ENCODE results near the gene SLC35E1.

DNA sequence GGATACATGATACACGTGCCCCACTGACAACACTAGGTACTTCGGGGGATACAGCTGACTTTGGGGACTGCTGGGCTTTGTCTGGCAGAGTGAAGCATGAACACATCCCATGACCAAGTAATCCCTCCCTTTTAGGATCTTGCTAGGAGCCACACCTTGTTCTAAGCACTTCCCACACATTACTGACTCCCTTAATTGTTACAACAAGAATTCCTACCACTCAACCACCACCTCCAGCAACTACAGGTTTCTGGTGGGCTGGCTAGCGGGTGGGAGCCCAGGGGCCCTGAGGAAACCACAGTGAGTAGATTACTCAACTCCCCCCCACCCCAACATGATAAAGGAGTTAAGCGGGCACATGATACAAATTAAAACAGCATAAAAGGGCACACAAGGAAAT is 7.2 kb upstream of the SLC35E1 start:
- TF ChIP-seq, protein P1, sequence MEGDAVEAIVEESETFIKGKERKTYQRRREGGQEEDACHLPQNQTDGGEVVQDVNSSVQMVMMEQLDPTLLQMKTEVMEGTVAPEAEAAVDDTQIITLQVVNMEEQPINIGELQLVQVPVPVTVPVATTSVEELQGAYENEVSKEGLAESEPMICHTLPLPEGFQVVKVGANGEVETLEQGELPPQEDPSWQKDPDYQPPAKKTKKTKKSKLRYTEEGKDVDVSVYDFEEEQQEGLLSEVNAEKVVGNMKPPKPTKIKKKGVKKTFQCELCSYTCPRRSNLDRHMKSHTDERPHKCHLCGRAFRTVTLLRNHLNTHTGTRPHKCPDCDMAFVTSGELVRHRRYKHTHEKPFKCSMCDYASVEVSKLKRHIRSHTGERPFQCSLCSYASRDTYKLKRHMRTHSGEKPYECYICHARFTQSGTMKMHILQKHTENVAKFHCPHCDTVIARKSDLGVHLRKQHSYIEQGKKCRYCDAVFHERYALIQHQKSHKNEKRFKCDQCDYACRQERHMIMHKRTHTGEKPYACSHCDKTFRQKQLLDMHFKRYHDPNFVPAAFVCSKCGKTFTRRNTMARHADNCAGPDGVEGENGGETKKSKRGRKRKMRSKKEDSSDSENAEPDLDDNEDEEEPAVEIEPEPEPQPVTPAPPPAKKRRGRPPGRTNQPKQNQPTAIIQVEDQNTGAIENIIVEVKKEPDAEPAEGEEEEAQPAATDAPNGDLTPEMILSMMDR (conservative IDR thresholded peaks at IDR 0.05), result no peak
- no peak for TF ChIP-seq EZH2 (IDR thresholded peaks at IDR 0.05; ENCODE audit: low read depth)
